DOHH2 (cell line): ENCODE data around the gene SLCO3A1.

Source experiments
- EZH2phosphoT487 ChIP-seq: fragments of 200-600 bp; sonication (generic); IDR thresholded peaks from 2 replicates; pipeline ENCODE4 v1.6.1; 2017; ENCODE audit warnings: borderline replicate concordance, mild to moderate bottlenecking, antibody characterized with exemption, low read length, moderate library complexity, mixed read lengths
- TF ChIP-seq, protein P1 (sequence below): fragments of 200-600 bp; sonication (generic); IDR thresholded peaks from one replicate; pipeline ENCODE4 v1.5.1; 2014; ENCODE audit warnings: antibody characterized with exemption, mild to moderate bottlenecking, low read depth, low read length; ENCODE audit not compliant: poor library complexity, severe bottlenecking

DNA sequence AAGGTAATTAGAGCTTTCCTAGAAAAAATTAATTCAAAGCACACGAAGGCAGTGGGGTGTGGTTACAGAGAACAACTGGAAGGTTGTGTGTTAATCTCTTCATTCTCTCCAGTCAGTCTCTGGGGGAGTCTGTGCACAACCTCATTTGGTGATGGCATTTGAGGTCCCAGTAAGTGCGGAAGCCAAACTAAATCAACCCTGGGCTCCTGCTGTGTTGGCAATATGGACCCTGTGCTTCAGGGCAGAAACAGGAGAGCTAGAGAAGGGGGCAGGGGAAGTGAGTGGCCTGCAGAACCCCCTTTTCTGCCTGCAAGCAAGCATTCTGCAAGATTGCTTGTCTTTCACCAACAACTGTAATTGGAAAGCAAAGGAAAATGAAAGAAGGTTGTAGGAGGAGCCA, 344.2 kb downstream of the SLCO3A1 start:
- TF ChIP-seq, protein P1, sequence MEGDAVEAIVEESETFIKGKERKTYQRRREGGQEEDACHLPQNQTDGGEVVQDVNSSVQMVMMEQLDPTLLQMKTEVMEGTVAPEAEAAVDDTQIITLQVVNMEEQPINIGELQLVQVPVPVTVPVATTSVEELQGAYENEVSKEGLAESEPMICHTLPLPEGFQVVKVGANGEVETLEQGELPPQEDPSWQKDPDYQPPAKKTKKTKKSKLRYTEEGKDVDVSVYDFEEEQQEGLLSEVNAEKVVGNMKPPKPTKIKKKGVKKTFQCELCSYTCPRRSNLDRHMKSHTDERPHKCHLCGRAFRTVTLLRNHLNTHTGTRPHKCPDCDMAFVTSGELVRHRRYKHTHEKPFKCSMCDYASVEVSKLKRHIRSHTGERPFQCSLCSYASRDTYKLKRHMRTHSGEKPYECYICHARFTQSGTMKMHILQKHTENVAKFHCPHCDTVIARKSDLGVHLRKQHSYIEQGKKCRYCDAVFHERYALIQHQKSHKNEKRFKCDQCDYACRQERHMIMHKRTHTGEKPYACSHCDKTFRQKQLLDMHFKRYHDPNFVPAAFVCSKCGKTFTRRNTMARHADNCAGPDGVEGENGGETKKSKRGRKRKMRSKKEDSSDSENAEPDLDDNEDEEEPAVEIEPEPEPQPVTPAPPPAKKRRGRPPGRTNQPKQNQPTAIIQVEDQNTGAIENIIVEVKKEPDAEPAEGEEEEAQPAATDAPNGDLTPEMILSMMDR, result no peak
- TF ChIP-seq EZH2phosphoT487, result no peak
